HG03378 (cell line): ENCODE data around the gene TOR1AIP2.

Experiments used
- ATAC-seq: cut with Tn5 transposase; IDR thresholded peaks from one replicate; pipeline ENCODE4 v1.9.1; 2021; ENCODE audit warnings: mild to moderate bottlenecking, moderate library complexity; ENCODE audit not compliant: unreplicated experiment

TOR1AIP2 gene

DNA sequence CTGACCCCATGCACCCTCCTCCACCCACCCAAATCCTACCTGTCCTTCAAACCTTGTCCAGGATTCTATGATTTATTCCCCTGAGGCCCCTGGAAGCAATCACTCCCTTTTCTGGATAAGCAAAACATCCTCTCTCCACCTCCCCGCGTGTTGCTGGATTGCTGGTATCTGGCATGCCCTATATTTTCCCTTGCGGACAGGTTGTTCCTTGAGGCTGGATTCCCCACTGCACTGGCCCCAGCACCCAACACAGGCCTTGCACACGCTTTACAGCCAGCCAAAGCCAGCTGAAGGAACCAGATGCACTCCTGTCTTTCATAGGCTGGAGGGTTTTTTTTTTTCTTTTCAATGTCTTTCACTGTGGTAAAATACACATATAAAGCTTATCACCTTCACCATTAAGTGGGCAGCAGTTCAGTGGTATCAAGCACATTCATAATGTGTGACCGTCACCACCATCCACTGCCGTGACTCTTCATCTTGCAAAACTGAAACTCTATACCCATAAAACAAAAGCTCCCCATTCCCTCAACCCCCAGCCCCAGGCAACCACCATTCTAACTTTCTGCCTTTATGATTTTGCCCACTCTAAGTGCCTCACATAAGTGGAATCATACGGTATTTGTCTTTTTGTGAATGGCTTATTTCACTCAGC, 50.9 kb downstream of the TOR1AIP2 start:
- ATAC-seq: no peak

DNA sequence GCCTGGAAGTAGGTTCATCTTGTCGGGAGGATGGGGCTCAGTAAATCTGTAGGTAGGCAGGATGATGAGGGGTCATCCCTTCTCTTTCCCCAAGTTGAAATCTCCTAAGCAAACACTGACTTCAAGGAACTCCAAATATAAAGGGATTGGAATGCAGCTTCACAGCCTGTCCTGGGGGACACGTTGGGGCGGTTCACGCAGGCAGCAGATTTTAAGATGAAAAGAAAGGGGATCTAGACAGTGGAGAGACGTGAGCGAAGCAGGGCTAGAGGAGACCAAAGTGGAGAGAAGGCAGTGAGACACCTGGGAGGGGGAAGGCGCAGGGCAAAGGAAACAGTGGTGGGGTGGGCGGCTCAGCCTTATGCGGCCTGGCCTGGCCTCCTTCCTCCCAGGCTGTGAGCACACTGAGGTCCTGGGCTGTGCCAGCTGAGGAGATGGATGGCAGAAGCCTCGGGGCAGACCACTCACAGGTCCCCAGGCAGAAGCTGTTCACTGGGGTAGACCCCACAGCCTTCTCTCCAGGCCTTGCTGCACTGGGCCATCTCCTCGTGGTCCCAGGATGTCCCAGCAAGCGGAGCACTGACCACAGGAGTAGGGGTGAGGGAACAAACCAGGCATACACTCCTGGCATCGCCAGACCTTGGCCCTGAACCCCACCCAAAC, 51.7 kb downstream of the TOR1AIP2 start:
- no peak for ATAC-seq

DNA sequence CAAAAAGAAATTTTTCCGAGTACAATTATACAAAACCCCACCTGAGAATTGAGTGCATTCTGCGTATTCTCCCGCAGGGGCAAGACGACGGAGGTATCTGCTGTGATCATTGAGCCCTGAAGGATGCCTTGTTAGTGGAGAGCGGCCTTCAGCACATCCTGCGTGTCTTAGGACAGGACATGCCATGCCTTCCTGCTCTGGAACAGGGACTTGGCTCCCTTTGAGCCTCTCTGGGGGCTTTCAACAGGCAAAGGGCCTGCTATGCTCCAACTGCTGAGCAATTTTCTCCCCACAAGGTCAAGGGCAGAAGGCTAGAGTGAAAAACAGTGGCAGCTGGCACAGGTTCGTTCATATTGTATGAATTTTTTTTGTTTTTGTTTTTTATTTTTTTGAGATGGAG, 52.4 kb downstream of the TOR1AIP2 start:
- ATAC-seq: no peak

DNA sequence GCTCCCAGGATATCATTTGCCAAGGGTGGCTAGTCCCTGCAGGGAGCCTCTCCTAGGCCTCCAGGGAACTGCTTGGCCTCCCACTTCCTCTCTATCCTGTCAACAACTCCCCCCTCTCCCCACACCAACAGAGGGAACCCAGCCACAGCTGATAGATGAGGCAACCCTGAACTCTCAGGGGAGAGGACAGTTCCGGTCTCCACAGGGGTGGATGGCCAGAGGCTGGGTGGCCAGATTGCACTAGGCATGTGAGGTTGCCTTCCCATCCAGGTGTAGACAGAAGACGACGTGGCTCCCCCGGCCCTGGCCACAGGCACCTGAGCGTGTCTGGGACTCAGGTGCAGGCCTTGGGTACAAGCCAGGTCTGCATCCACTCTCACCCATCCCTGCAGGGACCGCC, 53.3 kb downstream of the TOR1AIP2 start:
- ATAC-seq: no peak

DNA sequence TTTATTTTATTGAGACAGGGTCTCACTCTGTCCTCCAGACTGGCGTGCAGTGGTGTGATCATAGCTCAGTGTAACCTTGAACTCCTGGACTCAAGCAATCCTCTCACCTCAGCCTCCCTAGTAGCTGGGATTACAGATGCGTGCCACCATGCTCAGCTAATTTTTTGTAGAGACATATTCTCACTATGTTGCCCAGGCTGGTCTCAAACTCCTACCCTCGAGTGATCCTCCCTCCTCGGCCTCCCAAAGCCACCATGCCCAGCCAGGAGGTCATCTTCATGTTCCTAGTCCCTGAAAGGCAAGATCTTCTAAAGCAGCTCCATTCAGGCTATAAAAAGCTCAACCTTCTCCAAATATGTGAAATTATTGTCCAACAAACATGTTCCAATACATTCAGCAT, 53.9 kb downstream of the TOR1AIP2 start:
- no peak for ATAC-seq

DNA sequence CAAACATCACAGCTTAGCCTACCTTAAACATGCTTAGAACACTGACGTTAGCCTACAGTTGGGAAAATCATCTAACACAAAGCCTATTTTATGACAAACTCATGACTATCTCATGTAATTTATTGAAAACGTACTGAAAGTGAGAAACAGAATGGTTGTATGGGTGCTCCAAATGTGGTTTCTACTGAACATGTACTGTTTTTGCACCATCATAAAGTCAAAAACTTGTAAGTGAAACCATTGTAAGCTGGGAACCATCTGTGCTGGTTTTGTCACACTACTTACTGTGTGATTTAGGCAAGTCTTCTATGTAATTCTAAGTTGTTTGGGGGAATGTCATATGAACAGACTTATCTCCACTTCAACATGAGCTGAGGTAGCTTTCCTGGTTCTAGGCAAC, 55.5 kb downstream of the TOR1AIP2 start:
- ATAC-seq: no peak

DNA sequence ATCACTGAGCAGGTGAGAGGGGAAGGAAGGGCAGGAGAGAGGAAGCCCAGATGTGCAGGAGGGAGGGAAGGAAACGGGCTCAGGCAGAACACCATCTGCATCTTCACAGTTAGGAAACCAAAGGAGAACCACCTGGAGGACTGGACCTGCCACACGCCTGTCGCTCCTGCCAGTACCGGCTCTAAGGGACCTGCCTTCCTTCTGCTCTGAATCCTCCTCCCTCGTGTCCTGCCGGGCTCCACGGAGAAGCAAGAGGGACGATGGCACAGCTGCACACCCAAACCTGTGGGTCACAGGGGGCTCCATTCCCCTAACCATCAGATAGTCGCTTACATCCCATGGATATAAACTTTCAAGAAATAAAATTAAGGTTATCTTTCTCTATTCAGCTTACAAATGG, 56.1 kb downstream of the TOR1AIP2 start:
- no peak for ATAC-seq

DNA sequence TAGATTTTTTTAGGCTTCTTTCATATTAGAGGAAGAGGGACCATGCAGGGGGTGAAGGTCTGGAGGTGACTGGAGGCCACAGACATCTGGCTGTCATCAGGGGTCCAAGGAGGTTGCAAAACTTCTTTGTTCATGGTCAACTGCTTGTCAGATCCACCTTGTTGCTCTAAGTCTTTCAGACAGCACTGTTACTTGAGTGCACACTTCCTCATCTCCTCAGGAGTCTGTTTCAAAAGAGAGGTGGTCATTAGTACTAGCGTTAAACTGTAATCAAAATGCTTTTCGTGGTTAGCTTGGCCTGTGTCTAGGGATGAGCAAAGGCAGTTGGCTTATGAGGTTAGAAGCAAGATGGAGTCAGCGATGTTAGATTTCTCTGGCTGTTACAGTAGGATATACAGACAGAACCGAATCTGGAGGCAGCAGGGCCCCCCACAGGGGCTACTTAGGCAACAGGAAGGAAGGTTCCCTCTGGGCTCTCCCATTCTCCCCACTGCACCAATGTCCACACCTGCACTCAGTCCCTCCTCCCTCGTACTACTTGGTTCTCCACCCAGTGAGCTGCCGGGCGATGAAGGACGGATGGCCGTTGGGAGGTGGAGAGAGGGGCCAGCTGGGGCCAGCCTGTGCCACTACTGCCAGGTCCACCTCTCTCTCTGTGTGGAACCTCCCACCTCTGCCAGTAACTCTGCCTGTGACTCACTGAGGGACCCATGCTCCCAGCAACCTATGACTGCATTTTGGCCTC, 57.2 kb downstream of the TOR1AIP2 start:
- ATAC-seq: no peak

DNA sequence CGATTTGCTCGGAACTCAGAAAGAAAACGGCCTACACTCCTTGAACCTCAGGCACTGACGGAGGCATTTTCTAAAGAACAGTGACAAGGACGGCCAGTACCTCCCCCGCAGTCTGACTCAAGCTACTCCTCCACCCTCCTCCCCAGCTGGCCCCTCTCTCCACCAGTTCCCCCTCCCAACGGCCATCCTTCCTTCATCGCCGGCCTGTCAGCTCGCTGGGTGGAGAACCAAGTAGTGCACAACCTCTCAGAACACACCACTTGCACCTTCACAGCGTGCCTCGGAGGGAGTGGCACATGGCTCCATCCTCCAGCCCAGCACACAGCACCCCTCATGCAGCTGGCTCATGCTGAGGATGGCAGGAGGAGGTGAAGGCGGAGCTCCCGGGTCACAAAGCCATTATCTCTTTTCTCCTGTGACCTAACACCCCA, 58.8 kb downstream of the TOR1AIP2 start:
- no peak for ATAC-seq

DNA sequence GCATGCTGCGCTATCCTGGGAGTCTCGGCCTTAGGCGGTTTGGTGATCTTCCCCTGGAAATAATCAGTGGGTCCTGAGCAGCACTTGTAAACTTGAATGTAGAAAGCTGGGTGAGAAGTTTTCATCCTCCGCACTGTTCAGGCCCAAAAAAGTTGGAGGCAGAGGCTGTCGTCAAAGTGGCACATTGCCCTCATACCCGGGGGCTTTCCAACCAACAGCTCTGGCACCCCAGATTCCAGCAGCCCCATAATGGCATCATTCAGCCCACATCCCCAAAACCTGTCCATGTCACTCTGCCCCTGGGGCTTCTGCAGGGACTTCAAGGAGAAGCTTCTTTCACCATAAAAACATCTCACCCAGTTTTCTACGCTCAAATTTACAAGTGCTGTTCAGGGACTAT, 59.3 kb downstream of the TOR1AIP2 start:
- ATAC-seq: no peak

DNA sequence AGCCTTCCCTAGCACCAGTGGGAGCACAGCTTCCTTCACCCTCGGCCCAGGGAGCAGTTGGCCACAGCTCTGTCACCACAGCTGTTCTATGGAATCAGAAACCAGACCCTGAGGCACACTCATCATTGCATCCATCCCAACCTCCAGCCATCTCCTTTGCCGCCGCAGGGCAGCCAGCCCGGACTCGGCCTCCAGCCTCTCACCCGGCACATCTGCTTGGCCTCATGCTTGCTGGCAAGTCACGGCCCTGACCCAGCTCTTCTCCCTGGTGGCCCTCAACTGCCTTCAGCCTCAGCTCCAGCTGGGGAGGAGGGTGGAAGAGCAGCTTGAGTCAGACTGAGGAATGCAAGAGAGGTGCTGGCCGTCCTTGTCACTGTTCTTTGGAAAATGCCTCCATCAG, 59.8 kb downstream of the TOR1AIP2 start:
- no peak for ATAC-seq

DNA sequence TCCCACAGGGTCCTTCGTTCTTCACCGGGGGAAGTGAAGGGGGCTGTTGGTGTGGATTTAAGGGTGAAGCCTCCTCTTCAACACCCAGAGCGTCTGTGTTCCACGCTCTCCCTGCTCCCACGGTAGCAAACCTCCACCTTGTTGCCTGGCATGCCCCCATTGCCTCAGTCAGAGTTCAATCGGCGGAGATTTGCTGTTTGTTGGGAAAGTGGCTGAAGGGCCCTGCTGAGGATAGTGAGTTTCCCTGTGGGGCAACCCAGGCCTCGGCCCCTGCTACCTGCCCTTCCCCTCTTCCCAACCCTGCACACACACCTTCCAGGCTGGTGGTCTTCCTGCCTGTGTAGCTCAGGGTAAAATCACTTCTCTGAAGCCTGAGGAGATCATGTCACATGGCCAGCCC, 60.5 kb downstream of the TOR1AIP2 start:
- no peak for ATAC-seq

DNA sequence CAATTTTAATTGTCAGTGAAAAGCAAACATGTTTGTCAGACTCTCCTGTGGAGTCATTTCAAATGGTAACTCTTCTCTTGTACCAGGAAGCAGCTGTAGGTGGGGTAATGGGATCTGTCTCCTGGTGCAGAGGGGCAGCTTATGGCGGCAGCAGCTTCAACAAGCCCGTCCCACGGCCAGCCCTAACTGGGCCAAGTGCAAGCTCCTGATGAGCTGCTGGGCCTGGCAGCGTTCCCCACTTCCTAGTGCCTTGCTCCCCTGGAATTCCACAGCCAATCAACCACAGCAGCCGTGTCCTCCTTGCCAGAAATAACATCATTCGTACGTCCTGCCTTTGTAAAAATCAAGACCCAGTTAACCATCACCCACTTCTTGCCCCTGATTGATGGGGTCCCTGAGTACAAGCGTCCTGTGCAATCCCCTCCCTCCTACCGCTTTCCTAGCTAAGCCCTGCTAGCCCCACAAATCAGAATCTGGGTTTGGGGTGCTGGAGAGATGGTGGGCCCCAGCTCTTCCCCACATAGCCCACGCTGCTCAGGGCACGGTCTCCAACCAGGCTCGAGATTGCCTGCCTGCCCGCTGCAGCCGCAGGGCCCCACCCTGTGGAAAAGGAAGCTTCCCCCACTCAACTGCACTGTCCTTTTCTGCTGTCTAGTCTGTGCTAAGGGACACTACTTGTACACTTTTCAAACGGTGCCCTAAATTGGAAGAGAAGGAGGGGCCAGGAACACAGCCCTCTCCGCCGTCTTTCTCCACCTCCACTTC, 61.2 kb downstream of the TOR1AIP2 start:
- no peak for ATAC-seq

DNA sequence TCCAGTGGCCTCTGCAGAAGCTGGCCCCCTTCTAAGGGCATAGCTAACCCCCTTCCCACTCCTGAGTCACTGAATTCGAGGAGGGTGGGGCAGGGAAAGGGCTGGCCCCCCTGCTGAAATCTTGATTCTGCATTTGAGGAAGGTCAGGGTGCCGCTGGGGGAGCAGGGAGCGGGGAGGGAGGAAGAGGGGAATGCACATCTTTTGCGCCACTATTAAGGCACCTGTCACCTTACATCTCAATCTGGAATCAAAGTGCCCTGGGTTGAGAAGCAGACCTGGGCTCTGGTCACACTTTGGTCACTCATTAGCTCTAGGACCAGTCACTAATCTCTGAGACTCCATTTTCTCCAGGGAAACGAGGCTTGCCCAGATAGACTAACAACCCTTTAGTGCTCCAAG, 62.0 kb downstream of the TOR1AIP2 start:
- no peak for ATAC-seq

DNA sequence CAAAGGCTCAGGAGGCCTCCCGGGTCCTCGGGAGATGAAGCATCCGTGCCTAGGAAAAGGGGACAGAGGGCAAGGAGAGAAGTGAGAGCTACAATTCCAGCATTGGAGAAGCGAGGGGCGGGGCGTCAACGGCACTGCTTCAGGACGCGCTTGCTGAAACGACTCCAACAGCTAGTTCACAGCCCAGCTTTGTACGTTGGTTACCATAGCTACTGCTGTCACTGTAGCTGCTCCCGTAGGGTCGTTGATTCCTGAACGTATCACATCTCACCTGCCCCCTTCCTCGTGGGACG, 63.1 kb downstream of the TOR1AIP2 start:
- ATAC-seq: peak; percentile 19

DNA sequence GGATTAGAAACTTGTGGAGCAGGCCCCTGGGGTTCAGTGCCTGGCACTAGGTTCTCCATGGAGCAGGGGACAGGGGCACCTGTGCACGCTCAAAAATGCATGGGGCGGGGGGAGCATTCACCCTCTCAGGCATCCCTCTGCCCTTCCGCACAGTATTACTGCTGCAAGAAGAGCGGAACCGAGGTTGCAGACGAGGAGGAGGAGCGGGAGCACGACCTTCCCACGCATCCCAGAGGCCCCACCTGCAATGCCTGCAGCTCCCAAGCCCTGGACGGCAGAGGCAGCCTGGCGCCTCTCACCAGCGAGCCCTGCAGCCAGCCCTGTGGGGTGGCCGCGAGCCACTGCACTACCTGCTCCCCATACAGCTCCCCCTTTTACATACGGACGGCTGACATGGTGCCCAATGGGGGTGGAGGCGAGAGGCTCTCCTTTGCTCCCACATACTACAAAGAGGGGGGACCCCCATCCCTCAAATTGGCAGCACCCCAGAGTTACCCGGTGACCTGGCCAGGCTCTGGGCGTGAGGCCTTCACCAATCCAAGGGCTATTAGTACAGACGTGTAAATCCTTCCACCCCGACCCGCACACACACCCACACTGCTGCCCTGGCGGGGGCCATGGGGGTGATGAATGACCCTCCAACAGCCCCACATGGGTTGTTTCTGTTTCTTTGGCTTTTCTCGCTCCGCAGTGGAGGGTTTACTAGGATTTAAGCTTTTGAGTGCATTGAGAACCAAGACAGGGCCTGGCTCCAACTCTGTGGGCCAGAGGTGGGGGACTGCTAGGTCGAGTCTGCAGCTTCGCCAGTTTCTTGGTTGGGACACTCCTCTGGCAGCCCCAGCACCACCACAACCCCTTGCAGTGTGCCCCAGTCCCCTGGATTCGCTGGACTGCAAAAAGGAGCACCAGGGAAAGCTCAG, 63.7 kb downstream of the TOR1AIP2 start:
- no peak for ATAC-seq

DNA sequence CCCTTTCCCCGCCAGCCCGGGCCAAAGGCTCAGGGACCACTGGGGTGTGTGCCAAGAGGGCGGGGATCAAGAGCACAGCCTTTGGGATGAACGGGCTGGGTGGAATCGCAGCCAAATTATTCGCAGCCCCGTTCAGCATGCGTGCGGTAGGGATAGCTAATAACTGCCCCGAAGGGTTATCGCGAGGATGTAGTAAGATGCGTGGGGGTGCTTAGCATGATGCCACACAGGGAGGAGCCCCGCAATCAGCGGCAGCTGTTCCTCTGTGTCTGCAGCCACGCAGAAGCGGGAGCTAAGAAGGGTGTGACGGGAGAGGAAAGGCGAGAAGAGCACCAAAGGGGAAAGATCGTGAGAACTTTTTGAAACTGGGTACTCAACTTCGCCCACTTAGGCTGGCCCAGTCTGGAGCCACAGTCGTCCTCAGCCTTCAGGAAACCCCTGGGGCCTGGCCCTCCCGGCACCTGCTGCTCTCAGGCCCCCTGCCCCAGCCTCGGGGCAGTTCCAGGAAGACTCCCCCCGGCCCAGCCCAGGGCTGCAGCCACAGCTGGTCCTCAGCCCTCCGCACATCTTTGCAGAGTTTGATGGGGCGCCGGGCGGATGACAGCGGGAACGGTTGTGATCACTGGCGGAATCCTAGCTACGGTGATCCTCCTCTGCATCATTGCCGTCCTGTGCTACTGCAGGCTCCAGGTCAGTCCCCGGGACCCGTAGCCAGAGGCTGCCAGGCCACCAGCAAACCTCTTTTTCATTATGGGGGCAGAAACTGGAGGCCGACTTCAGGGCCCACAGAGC, 64.9 kb downstream of the TOR1AIP2 start:
- no peak for ATAC-seq

DNA sequence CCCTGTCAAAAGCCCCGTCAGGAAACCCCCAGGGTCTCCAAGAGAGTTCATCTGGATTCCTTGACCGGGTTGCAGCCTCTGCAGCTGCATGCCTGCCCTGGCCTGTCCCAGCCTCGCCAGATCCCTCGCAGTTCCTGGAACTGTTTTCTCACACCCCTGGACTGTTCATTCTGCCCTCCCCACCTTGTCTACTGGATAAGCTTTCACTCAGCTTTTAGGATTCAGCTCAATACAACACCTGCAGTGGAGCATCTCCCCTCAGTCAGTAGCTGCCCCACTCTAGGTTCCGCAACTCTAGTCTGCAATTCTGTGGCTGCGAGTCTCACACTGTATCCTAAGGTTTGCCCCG, 67.3 kb downstream of the TOR1AIP2 start:
- ATAC-seq: no peak

DNA sequence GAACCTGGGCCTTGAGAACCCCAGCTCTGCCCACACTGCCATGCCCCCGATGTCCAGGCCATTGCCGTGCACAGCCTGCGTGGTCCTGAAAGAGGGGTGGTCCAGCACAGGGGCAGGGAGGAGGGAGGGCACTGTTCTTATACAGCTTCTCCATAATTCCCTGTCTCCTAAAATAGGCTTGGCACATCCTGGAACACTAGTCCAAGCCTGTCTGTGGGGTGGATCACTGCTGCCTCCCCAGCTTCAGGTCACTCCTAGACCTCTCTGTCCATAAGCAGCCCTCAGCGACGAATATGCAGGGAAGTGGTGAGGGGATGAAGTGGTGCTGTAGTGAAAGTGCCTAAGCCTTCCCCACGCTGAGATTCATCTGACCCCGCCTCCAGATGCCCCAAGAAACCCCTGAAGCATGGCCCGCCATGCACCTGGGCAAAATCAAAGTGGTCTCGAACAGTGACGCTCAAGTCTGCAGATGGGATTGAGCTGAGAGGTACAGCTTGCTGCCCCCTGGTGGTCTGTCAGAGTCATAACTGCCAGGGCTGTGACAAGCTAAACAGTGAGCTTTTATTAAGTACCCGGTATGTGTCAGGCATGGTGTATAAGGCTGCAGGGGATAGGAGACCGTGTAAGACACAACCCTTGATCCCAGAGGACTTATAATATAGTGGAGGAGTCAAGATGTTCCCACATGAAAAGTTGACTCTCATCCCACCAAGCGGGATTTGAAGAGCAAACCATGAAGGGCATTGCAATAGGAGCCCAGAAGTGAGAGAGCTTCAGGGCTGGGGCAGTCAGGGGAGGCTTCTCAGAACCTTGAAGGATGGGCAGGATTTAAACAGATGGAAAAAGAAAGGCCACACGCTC, 67.9 kb downstream of the TOR1AIP2 start:
- ATAC-seq: peak; percentile 77
